DOHH2 (cell line): ENCODE data around the gene CIBAR2.

Source experiments
- H3F3A ChIP-seq: fragments of 200-600 bp; sonication (generic), shearing (Covaris generic); 2 replicates; pipeline ENCODE4 v1.6.0; 2016; ENCODE audit warnings: antibody characterized with exemption, mild to moderate bottlenecking; ENCODE audit not compliant: control insufficient read depth, insufficient read depth
- H3K27ac ChIP-seq: fragments of 200-600 bp; sonication (generic); 2 replicates; pipeline ENCODE4 v1.5.1; 2014; ENCODE audit warnings: low read depth, mild to moderate bottlenecking, low read length, moderate library complexity
- H3K27me3 ChIP-seq: fragments of 200-600 bp; sonication (generic); 2 replicates; pipeline ENCODE4 v1.6.1; 2014; ENCODE audit warnings: mild to moderate bottlenecking, low read length, mixed read lengths; ENCODE audit not compliant: control insufficient read depth
- H3K36me3 ChIP-seq: fragments of 200-600 bp; sonication (generic); 2 replicates; pipeline ENCODE4 v1.6.1; 2014; ENCODE audit warnings: mild to moderate bottlenecking, low read length, moderate library complexity, mixed read lengths; ENCODE audit not compliant: control insufficient read depth
- H3K4me1 ChIP-seq: fragments of 200-600 bp; sonication (generic); 2 replicates; pipeline ENCODE4 v1.6.1; 2014; ENCODE audit warnings: mild to moderate bottlenecking, low read length, mixed read lengths; ENCODE audit not compliant: control insufficient read depth
- H3K4me2 ChIP-seq: fragments of 200-600 bp; sonication (generic); 2 replicates; pipeline ENCODE4 v1.6.0; 2014; ENCODE audit warnings: mild to moderate bottlenecking, low read length, moderate library complexity
- H3K4me3 ChIP-seq: fragments of 200-600 bp; sonication (generic); 2 replicates; pipeline ENCODE4 v1.5.1; 2014; ENCODE audit warnings: mild to moderate bottlenecking, low read length, mixed read lengths
- H3K79me2 ChIP-seq: fragments of 200-600 bp; sonication (generic); 2 replicates; pipeline ENCODE4 v1.6.1; 2014; ENCODE audit warnings: mild to moderate bottlenecking, low read length, mixed read lengths; ENCODE audit not compliant: control insufficient read depth
- H3K9me2 ChIP-seq: fragments of 200-600 bp; sonication (generic); replicated peaks from 2 replicates; pipeline ENCODE4 v1.6.1; 2014; ENCODE audit warnings: mild to moderate bottlenecking, low read length, mixed read lengths; ENCODE audit not compliant: control insufficient read depth
- H3K9me3 ChIP-seq: fragments of 200-600 bp; sonication (generic); 2 replicates; pipeline ENCODE4 v1.6.1; 2014; ENCODE audit warnings: antibody characterized with exemption, low read length, mixed read lengths; ENCODE audit not compliant: control insufficient read depth, insufficient read depth
- H4K20me1 ChIP-seq: fragments of 200-600 bp; sonication (generic); 2 replicates; pipeline ENCODE4 v1.6.0; 2014; ENCODE audit warnings: low read depth, mild to moderate bottlenecking, antibody characterized with exemption, low read length, moderate library complexity; ENCODE audit not compliant: control insufficient read depth, insufficient read depth
- CTCF ChIP-seq: fragments of 200-600 bp; sonication (generic); IDR thresholded peaks from one replicate; pipeline ENCODE4 v1.5.1; 2014; ENCODE audit warnings: antibody characterized with exemption, mild to moderate bottlenecking, low read depth, low read length; ENCODE audit not compliant: poor library complexity, severe bottlenecking
- EZH2phosphoT487 ChIP-seq: fragments of 200-600 bp; sonication (generic); IDR thresholded peaks from 2 replicates; pipeline ENCODE4 v1.6.1; 2017; ENCODE audit warnings: borderline replicate concordance, mild to moderate bottlenecking, antibody characterized with exemption, low read length, moderate library complexity, mixed read lengths

The CIBAR2 gene

DNA sequence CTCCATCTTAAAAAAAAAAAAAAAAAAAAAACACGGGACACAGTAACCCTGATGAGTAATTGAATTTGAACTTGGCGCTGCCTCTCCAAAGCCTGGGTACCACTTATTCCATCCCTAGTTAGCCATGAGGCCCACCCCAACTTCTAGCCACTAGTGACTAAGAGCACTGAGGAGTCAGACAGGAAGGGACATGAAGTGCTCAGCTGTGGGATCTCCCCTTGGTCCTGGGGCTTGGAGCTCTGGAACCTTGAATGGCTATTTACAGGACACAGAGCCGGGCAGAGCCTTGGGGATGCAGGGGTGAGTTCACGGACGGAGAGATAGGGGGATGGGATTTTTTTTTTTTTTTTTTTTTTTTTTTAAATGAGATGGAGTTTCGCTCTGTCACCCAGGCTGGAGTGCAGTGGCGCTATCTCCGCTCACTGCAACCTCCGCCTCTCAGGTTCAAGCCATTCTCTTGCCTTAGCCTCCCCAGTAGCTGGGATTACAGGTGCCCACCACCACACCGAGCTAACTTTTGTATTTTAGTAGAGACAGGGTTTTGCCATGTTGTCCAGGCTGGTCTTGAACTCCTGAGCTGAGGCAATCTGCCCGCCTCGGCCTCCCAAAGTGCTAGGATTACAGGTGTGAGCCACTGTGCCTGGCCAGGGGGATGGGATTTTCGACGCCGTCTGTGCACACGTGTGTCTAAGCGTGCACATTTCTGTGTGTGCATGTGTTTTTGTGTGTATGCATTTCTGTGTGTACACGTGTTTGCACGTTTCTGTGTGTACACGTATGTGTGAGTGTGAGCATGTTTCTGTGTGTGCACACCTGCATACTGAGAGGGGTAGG lies 20.4 kb upstream of the CIBAR2 start:
- Histone ChIP-seq H3K4me2 (no peak overlapping the region), H3F3A (no peaks in the 10 kb centered on the region), H3K79me2 (no peaks in the 10 kb centered on the region), H3K9me2 (no peaks in the 10 kb centered on the region), H3K36me3 (no peaks in the 10 kb centered on the region), H4K20me1 (no peaks in the 10 kb centered on the region), H3K4me1 (no peaks in the 10 kb centered on the region), H3K9me3 (no peaks in the 10 kb centered on the region), H3K27me3 (no peaks in the 10 kb centered on the region), H3K4me3 (no peak overlapping the region), H3K27ac (no peak overlapping the region)
- TF ChIP-seq EZH2phosphoT487 (no peak), CTCF (no peak)

DNA sequence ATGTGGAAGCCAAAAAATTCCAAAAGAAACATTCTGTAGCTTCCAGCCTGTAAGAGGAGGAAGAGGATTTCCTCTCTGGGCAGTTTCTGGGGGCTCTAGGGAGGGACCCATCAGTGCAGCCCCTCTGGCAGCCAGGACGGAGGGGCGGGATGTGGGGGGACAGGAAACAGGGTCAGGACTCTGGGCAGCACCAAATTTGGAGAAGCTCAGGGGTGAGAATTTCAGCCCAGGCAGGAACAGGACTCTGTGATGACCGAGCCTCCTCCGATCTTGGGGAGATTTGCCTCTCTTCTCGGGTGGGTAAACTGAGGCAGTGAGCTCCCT lies 18.4 kb upstream of the CIBAR2 start:
- no peaks in the 10 kb centered on the region for H3K36me3 ChIP-seq
- H3K9me2 ChIP-seq, result no peaks in the 10 kb centered on the region
- H3K4me3 ChIP-seq, result no peak overlapping the region
- no peak overlapping the region for H3K27ac ChIP-seq
- H3F3A ChIP-seq, result no peaks in the 10 kb centered on the region
- no peaks in the 10 kb centered on the region for H3K27me3 ChIP-seq
- no peaks in the 10 kb centered on the region for H3K9me3 ChIP-seq
- no peaks in the 10 kb centered on the region for H3K4me1 ChIP-seq
- no peak for TF ChIP-seq EZH2phosphoT487
- TF ChIP-seq CTCF, result no peak
- no peak overlapping the region for H3K4me2 ChIP-seq
- no peaks in the 10 kb centered on the region for H4K20me1 ChIP-seq
- H3K79me2 ChIP-seq, result no peaks in the 10 kb centered on the region

GRCh38 chr16:85129876-85130704 lies 17.8 kb upstream of the CIBAR2 start:
- no peaks in the 10 kb centered on the region for H3K36me3 ChIP-seq
- no peak overlapping the region for H3K4me3 ChIP-seq
- H3K9me3 ChIP-seq, result no peaks in the 10 kb centered on the region
- H3K9me2 ChIP-seq, result no peaks in the 10 kb centered on the region
- H3K79me2 ChIP-seq, result no peaks in the 10 kb centered on the region
- TF ChIP-seq EZH2phosphoT487 (no peak), CTCF (no peak)
- no peaks in the 10 kb centered on the region for H3K4me1 ChIP-seq
- no peaks in the 10 kb centered on the region for H3K27me3 ChIP-seq
- no peaks in the 10 kb centered on the region for H4K20me1 ChIP-seq
- no peak overlapping the region for H3K4me2 ChIP-seq
- H3K27ac ChIP-seq, result no peak overlapping the region
- H3F3A ChIP-seq, result no peaks in the 10 kb centered on the region
